Activated T-cell treated with anti-CD3 and anti-CD28 coated beads, Interleukin-2, amount 50 U/mL, for 24 hours (primary cell): Measurements from ENCODE around the gene COL19A1.

Source experiments
- DNase-seq: peaks from one replicate; pipeline ENCODE4 v3.0.0-alpha.2; 2020
- H3K27ac Mint-ChIP-seq: 2 replicates; pipeline ENCODE4 v1.8.0; 2020; ENCODE audit warnings: mild to moderate bottlenecking, mixed read lengths
- H3K27me3 Mint-ChIP-seq: 2 replicates; pipeline ENCODE4 v1.8.0; 2020; ENCODE audit warnings: mixed read lengths
- H3K36me3 Mint-ChIP-seq: 2 replicates; pipeline ENCODE4 v1.8.0; 2020; ENCODE audit warnings: low read depth, mixed read lengths
- H3K4me1 Mint-ChIP-seq: 2 replicates; pipeline ENCODE4 v1.8.0; 2020; ENCODE audit warnings: low read depth, mixed read lengths
- H3K4me3 Mint-ChIP-seq: 2 replicates; pipeline ENCODE4 v1.8.0; 2020; ENCODE audit warnings: mild to moderate bottlenecking, moderate library complexity, mixed read lengths
- H3K9me3 Mint-ChIP-seq: 2 replicates; pipeline ENCODE4 v1.8.0; 2020; ENCODE audit warnings: mixed read lengths

Gene COL19A1

DNA sequence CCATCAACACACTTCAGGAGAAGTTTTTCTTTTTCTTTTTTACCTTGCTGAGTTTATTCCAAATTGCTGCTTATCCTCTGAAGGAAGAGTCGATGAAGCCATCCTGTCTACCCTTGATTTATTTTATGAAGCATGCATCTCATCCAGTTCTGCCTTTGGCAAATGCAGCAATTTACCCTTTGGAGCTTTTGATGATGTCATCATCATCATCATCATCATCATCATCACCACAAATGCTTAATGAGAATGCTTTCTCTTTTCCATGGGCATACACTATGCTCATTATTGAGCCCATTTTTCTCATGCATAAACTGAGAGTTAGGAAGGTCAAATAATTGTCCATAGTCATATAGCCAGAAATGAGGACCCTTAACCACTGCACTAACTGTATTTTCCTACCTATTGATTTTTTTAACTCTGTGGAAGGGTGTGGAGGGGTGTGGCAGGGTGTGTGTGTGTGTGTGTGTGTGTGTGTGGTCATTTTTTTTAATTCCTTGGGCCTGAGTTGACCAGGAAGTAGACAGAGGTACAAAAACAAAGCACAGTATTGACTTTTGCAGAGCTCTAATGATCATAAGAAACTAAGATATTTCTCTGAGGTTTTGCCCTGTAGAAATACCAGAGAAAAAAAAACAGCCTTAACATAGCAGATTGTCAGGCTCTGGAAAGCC is 353.7 kb downstream of the COL19A1 start:
- DNase-seq, result no peak
- Mint-ChIP-seq H3K4me3 (no peak overlapping the region), H3K27ac (no peak overlapping the region), H3K4me1 (no peaks in the 10 kb centered on the region), H3K9me3 (no peaks in the 10 kb centered on the region), H3K36me3 (no peaks in the 10 kb centered on the region), H3K27me3 (peaks cover 11% of the 10 kb centered on the region)

DNA sequence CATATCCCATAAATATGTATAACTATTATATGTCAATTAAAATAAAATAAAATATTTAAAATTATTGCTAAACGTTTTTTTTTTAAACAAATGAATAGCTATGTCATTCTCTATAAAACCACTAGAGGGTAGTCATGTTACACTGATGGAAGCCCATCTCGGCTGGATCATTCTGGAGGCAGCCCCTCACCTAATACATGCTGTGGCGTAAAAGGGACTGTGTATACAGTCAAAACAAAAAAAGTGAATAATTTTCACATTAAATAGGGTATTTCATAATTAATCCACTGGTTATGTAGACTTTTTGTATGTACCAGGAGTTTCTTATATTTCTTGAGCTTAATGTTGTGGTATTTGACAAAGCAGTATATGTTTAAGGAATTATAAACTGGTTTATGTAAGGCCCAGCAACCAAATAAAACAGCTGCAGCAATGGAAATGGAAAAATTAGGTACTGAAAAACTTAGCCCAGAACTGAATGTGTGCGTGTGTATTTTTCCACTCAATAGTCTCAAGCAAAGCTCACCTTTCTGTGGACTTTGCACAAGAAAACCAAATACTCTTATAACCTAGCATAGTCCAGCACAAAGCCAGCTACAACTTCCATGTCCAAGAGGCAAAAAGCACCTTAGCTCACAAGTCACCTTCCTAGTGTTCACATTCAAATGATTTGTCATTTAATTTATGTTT is 354.8 kb downstream of the COL19A1 start:
- Mint-ChIP-seq H3K27ac (no peak overlapping the region), H3K36me3 (no peaks in the 10 kb centered on the region), H3K27me3 (peaks cover 11% of the 10 kb centered on the region)

DNA sequence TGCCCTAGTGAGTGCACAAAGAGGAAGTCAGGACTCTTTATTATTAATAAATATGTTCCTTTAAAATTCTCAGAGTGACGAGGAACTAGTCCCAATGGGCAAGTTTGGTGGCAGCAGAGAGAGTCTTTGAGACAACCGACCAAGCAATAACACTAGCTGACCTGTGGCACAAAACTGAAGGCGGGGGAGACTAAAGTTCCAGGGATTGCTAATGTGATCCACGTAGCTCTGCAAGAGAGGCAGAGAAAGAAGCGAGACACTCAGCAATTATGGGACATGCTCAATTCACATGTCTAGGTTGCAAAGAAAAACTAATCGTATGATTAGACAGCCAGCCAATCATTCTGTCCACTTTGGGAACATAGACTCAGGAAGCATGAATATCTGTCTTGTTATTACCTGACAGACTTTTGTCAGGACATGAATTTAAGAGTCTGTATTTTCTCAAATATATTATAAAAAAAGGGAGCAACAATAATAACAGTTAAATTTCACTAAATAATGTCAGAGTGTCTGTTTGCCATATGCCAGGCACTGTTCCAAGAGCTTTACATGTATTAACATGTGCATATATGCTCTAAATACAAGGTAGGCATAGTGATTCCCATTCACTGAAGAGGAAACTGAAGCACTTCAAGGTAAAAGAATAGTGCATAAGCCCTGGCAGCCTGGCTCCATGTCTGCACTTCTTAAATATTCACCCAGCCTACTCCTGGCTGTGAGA is 355.5 kb downstream of the COL19A1 start:
- Mint-ChIP-seq H3K36me3 (no peaks in the 10 kb centered on the region), H3K4me1 (no peaks in the 10 kb centered on the region), H3K9me3 (no peaks in the 10 kb centered on the region), H3K4me3 (no peak overlapping the region), H3K27me3 (peaks cover 7% of the 10 kb centered on the region), H3K27ac (no peak overlapping the region)
- DNase-seq, result no peak

More for the DNA sequence above, 354.8 kb downstream of the COL19A1 start:
- Mint-ChIP-seq H3K9me3 (no peaks in the 10 kb centered on the region), H3K4me3 (no peak overlapping the region), H3K4me1 (no peaks in the 10 kb centered on the region)
- no peak for DNase-seq

DNA sequence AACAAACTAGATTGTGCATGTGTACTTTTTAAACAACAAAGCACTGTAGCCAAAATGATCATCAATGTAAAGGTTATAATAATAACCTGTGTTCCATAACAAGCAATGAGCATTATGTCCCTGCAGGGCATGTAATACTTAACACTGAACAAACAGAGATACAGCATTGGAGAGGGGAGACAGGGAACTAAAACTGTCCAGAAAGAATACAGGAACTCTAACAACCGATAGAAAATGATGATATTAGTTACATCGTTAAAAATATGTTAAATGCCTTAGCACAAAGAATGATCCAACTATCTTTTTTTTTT is 356.0 kb downstream of the COL19A1 start:
- H3K4me3 Mint-ChIP-seq, result no peak overlapping the region
- H3K9me3 Mint-ChIP-seq, result no peaks in the 10 kb centered on the region
- DNase-seq, result no peak
- H3K27ac Mint-ChIP-seq, result no peak overlapping the region
- H3K36me3 Mint-ChIP-seq, result no peaks in the 10 kb centered on the region
- no peaks in the 10 kb centered on the region for H3K4me1 Mint-ChIP-seq
- peaks cover 7% of the 10 kb centered on the region for H3K27me3 Mint-ChIP-seq

DNA sequence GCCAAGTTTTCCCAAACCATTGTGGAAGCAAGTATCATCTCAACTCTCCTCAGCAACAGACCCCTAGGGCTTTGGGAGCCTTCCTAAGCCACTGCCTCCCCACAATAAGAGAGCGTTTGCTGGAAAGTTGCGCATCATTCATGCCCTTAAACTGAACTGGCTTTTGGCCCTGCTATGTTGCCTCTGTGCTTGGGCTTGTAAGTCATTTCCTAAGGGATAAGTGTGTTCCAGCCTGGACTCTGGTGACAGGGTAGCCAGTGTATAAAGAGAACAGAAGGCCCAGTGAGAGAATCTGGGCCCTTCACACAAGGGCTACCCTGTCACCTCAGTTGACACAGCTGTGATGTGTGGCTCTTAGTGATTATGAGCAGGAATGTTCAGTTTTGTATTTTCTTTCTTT is 358.7 kb downstream of the COL19A1 start:
- Mint-ChIP-seq H3K9me3 (no peaks in the 10 kb centered on the region), H3K27me3 (peaks cover 4% of the 10 kb centered on the region), H3K27ac (no peak overlapping the region), H3K36me3 (no peaks in the 10 kb centered on the region), H3K4me3 (no peak overlapping the region), H3K4me1 (no peaks in the 10 kb centered on the region)
- DNase-seq, result no peak

DNA sequence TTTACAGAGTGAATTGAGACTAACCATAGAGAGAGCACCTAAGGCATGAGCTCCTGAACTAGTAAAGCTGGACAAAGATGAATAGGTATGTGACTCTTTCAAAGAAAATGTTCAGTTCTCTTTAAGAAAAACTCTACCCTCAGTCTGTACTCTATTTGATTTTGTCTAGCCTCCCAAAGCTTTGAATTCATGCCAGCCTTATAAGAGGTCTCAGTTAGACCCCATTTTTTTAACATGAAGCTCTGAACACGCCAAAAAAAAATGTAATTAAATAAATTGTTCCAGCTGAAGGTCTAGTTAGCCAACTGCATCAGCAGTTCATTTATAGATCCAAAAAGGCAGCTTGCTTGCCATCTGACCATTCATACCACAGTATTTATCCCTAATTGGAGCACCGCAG is 365.0 kb downstream of the COL19A1 start:
- DNase-seq, result no peak
- no peaks in the 10 kb centered on the region for H3K27me3 Mint-ChIP-seq
- no peaks in the 10 kb centered on the region for H3K36me3 Mint-ChIP-seq
- H3K4me3 Mint-ChIP-seq, result no peak overlapping the region
- no peaks in the 10 kb centered on the region for H3K4me1 Mint-ChIP-seq
- no peaks in the 10 kb centered on the region for H3K9me3 Mint-ChIP-seq
- H3K27ac Mint-ChIP-seq, result no peak overlapping the region

DNA sequence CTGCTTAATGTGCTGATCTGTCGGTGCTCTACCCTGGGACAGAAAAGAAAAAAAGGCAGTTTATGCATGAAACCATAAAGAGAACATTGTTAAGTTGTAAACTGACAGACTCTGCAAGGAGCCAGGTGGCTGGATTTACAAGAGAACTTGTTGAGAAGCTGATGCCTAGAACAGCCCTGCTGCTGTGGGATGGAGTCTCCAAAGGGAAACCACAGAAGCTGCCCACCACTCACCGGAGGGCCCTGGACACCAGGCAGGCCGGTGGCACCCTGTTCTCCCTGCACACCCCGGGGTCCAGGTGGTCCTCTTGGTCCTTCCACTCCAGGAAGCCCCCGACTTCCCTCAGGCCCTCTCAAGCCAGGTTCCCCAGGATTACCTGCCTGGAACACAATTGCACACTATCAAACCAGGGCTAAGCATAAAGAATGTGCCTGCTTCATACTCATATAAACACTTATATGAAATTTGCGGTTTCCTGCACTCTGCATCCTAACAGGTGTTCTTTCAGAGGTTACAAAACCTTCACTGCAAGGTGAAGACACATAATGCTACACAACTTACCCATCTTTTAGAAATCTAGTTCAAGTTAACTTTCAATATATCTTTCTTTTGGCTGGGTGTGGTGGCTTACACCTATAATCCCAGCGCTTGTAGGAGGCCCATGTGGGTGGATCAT is 368.3 kb downstream of the COL19A1 start:
- H3K36me3 Mint-ChIP-seq, result no peaks in the 10 kb centered on the region
- H3K27me3 Mint-ChIP-seq, result peaks cover 10% of the 10 kb centered on the region
- H3K9me3 Mint-ChIP-seq, result no peaks in the 10 kb centered on the region
- DNase-seq, result no peak
- no peak overlapping the region for H3K27ac Mint-ChIP-seq
- no peaks in the 10 kb centered on the region for H3K4me1 Mint-ChIP-seq
- no peak overlapping the region for H3K4me3 Mint-ChIP-seq

DNA sequence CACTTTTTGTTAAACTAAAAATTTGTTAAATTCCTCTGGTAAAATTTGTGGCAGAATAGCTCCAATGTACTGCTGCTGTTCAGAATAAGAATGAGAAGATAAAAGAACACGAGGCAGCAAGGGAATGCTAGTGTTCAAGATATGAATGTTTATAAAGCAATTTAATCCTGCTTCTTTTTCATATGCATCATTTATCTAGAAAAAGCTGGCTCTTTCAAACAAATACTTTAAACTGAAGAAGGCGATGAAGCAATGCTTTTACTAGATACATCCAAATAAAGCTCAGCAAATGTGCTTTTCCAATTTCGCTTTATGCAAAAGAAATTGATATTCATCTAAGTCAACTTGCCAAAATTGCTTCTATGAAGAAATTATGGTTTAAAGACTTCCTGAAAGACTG is 370.0 kb downstream of the COL19A1 start:
- no peaks in the 10 kb centered on the region for H3K36me3 Mint-ChIP-seq
- no peak overlapping the region for H3K27ac Mint-ChIP-seq
- no peak overlapping the region for H3K4me3 Mint-ChIP-seq
- no peak for DNase-seq
- H3K9me3 Mint-ChIP-seq, result no peaks in the 10 kb centered on the region
- H3K27me3 Mint-ChIP-seq, result peaks cover 10% of the 10 kb centered on the region
- no peaks in the 10 kb centered on the region for H3K4me1 Mint-ChIP-seq

DNA sequence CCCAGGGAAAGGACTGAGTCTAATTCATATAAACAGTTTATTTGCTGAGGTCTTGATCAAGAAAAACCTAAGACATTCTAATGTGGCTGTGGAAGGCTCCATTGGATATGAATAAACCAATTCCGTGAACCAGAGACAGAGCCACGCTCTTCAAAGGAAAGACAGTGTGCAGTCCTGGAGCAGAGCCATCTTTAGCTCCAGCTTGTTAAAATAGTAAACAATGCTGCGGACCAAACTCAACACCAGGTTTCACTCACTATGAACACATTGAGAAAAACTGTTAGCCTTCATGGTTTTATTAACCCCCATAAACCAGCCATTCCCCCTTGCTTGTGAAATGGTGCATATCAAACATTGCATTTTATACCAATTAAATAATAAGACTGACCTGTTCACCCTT is 374.7 kb downstream of the COL19A1 start:
- Mint-ChIP-seq H3K36me3 (no peaks in the 10 kb centered on the region), H3K27ac (no peak overlapping the region), H3K27me3 (peaks cover 10% of the 10 kb centered on the region)

DNA sequence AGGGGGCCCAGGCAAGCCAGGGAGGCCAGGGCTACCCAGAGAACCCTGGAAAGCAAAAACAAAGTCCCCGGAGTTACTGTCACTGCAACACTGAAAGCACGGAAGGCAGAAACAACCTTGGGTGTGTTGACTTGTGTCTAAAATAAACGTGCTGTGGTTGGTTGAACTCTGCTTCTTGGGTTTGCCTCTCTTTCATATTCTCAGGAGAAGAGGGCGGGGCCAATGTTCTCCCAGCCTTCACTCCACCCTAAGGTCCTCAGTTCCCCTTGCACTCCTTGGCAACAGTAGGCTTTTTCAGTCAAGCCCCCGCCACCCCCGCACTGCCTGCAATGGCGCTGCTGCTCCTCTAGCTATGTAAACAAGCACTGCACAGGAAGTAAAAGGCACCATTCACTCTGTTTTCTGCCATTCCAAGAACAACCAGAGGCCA is 375.6 kb downstream of the COL19A1 start:
- Mint-ChIP-seq H3K27me3 (peaks cover 7% of the 10 kb centered on the region), H3K36me3 (no peaks in the 10 kb centered on the region), H3K4me3 (no peak overlapping the region), H3K9me3 (no peaks in the 10 kb centered on the region), H3K4me1 (no peaks in the 10 kb centered on the region), H3K27ac (no peak overlapping the region)
- DNase-seq, result no peak

More for the DNA sequence above, 374.7 kb downstream of the COL19A1 start:
- H3K9me3 Mint-ChIP-seq, result no peaks in the 10 kb centered on the region
- no peak overlapping the region for H3K4me3 Mint-ChIP-seq
- DNase-seq, result no peak
- H3K4me1 Mint-ChIP-seq, result no peaks in the 10 kb centered on the region

DNA sequence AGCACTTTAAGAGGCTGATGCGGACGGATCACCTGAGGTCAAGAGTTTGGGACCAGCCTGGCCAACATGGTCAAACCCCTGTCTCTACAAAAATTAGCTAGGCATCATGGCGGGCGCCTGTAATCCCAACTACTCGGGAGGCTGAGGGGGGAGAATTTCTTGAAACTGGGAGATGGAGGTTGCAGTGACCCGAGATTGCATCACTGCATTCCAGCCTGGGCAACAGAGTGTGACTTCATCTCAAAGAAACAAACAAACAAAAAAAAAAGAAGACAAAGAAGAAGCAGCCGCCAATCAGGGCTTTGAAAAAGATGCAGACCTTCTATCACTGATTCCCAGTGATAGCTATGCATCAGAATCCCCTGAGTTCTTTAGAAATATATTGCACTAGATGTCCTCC is 379.8 kb downstream of the COL19A1 start:
- DNase-seq, result no peak
- H3K36me3 Mint-ChIP-seq, result no peaks in the 10 kb centered on the region
- H3K27me3 Mint-ChIP-seq, result peaks cover 4% of the 10 kb centered on the region
- H3K27ac Mint-ChIP-seq, result no peak overlapping the region
- H3K9me3 Mint-ChIP-seq, result no peaks in the 10 kb centered on the region
- no peak overlapping the region for H3K4me3 Mint-ChIP-seq
- no peaks in the 10 kb centered on the region for H3K4me1 Mint-ChIP-seq

DNA sequence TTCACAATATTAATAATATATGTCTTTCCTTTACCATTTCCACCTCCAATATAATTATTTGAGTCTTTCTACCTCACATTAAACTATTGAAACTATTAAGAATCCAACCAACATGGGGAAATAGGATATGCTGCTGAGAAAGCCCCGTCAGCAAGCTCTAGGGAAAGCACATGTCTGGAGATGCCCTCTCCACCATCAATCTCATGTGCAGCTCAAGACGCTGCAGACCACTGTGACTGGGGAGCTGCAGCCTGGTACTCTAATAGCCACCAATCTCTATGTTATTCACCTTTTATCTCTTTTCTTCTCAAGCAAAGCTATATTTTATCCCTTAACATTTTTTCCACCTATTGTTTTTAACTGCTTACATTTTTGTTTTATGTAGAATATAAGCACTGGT is 386.2 kb downstream of the COL19A1 start:
- Mint-ChIP-seq H3K27me3 (peaks cover 6% of the 10 kb centered on the region), H3K4me1 (no peaks in the 10 kb centered on the region), H3K36me3 (no peaks in the 10 kb centered on the region), H3K9me3 (no peaks in the 10 kb centered on the region), H3K27ac (no peak overlapping the region), H3K4me3 (no peak overlapping the region)
- no peak for DNase-seq

DNA sequence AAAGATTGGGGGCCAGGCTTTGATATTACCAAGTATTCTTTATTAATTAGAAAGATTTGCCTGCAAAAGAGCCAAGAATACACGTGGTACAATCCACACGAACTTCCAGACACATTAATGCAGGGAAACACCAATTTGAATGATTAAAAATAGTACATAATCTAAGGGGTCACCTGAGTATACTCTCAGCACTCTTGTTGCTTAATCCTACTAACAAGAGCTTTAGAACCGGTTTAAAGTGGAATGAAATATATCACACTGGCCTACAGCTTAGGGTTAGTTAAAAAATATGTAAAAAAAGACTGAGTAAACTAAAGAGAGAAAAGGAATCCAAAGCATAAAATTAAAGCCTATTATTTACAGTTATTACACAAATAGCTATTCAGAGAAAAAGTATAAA is 387.6 kb downstream of the COL19A1 start:
- Mint-ChIP-seq H3K9me3 (no peaks in the 10 kb centered on the region), H3K27me3 (peaks cover 2% of the 10 kb centered on the region), H3K27ac (no peak overlapping the region), H3K36me3 (no peaks in the 10 kb centered on the region), H3K4me1 (no peaks in the 10 kb centered on the region), H3K4me3 (no peak overlapping the region)
- no peak for DNase-seq

DNA sequence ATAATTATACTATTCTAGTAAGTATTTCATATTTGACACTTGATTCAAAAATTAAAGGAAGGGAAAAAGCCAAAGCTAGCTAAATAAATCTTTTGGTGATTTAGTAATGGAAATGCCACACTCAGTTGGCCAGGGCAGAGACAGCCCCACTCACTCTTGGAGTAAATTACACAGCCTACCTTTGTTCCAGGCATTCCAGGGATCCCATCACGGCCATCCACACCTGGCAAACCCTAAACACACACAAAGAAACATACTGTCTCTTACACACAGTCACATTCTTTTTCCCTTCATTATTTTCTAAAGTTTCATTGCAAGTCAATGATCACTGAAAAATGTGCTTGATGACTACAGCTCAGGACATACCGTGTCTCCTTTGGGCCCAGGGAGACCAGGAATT is 388.4 kb downstream of the COL19A1 start:
- Mint-ChIP-seq H3K27ac (no peak overlapping the region), H3K27me3 (peaks cover 7% of the 10 kb centered on the region), H3K4me1 (no peaks in the 10 kb centered on the region), H3K4me3 (no peak overlapping the region), H3K9me3 (no peaks in the 10 kb centered on the region), H3K36me3 (no peaks in the 10 kb centered on the region)
- DNase-seq, result no peak
